HEK293 (cell line): ENCODE results near the gene ANGEL2.

ENCODE experiments used
- BCL11B ChIP-seq: fragments of 450-650 bp; formaldehyde crosslinking; IDR thresholded peaks from 2 replicates; pipeline ENCODE4 v1.5.1; 2016; ENCODE audit warnings: low read depth, missing biosample characterization, missing genetic modification characterization
- CTCF ChIP-seq: fragments of 450-650 bp; formaldehyde crosslinking; IDR thresholded peaks from 2 replicates; pipeline ENCODE4 v1.5.1; 2016; ENCODE audit warnings: missing biosample characterization, missing genetic modification characterization
- GLI4 ChIP-seq: fragments of 450-650 bp; formaldehyde crosslinking; IDR thresholded peaks from 2 replicates; pipeline ENCODE4 v1.5.1; 2016; ENCODE audit warnings: missing biosample characterization, missing genetic modification characterization
- MEIS1 ChIP-seq: sonication (generic); formaldehyde crosslinking; IDR thresholded peaks from 2 replicates; pipeline ENCODE4 v1.8.1; 2022; ENCODE audit warnings: missing genetic modification reagents, mild to moderate bottlenecking, borderline replicate concordance
- OSR2 ChIP-seq: fragments of 450-650 bp; formaldehyde crosslinking; IDR thresholded peaks from 2 replicates; pipeline ENCODE4 v1.5.1; 2016; ENCODE audit warnings: missing biosample characterization, missing genetic modification characterization
- REST ChIP-seq: fragments of 450-650 bp; formaldehyde crosslinking; IDR thresholded peaks from 2 replicates; pipeline ENCODE4 v1.5.1; 2016; ENCODE audit warnings: missing biosample characterization, missing genetic modification characterization
- TSHZ1 ChIP-seq: fragments of 450-650 bp; formaldehyde crosslinking; IDR thresholded peaks from 2 replicates; pipeline ENCODE4 v1.5.1; 2016; ENCODE audit warnings: missing biosample characterization, missing genetic modification characterization, borderline replicate concordance
- ZIC2 ChIP-seq: fragments of 450-650 bp; formaldehyde crosslinking; IDR thresholded peaks from 2 replicates; pipeline ENCODE4 v1.5.1; 2016; ENCODE audit warnings: missing biosample characterization, missing genetic modification characterization
- ZNF18 ChIP-seq: fragments of 450-650 bp; formaldehyde crosslinking; IDR thresholded peaks from 2 replicates; pipeline ENCODE4 v1.5.1; 2016; ENCODE audit warnings: missing biosample characterization, missing genetic modification characterization
- ZNF24 ChIP-seq: fragments of 450-650 bp; formaldehyde crosslinking; IDR thresholded peaks from 2 replicates; pipeline ENCODE4 v1.5.1; 2016; ENCODE audit warnings: missing biosample characterization, missing genetic modification characterization
- ZNF280D ChIP-seq: fragments of 450-650 bp; formaldehyde crosslinking; IDR thresholded peaks from 2 replicates; pipeline ENCODE4 v1.5.1; 2016; ENCODE audit warnings: missing biosample characterization, missing genetic modification characterization
- ZNF645 ChIP-seq: fragments of 450-650 bp; formaldehyde crosslinking; IDR thresholded peaks from 2 replicates; pipeline ENCODE4; 2016; ENCODE audit warnings: missing biosample characterization, missing genetic modification characterization
- ZSCAN30 ChIP-seq: fragments of 450-650 bp; IDR thresholded peaks from 2 replicates; pipeline ENCODE4 v1.5.1; 2018; ENCODE audit warnings: missing biosample characterization, mild to moderate bottlenecking, missing genetic modification characterization, moderate library complexity

- TF ChIP-seq CTCF (tag by site-specific recombination) (no peak), ZNF280D (tag by site-specific recombination) (no peak), MEIS1 (no peak), TSHZ1 (no peak), ZNF645 (tag by site-specific recombination) (no peak), REST (tag by site-specific recombination) (no peak), ZNF24 (tag by site-specific recombination) (no peak), ZIC2 (tag by site-specific recombination) (no peak), GLI4 (tag by site-specific recombination) (no peak), BCL11B (no peak), ZSCAN30 (no peak), ZNF18 (no peak), OSR2 (tag by site-specific recombination) (no peak)
Measured at GRCh38 chr1:212968368-212968863, 47.3 kb downstream of the ANGEL2 start.
